ENCODE data around the gene MMP11. TPM values are rescaled to one million over a fixed set of nuclear protein-coding genes. Genes with fewer than 3 reads are reported as not detected.

MMP11 gene
- total RNA-seq, 1 experiment from 2014 or later, result 0.44 TPM

GRCh38 chr22:23833017-23833751 lies 60.5 kb downstream of the MMP11 start:
- no peaks in the 10 kb centered on the region for H3K27me3 Mint-ChIP-seq (ENCODE audit: insufficient read depth, unreplicated experiment)
- CTCF ChIA-PET, result interaction anchor here (0.6 kb wide), 1 partner anchor 653 kb away, joined by 3 read pairs; the partner anchor contains the start of gene BCR
- POLR2A ChIA-PET, result no interaction called here
- H3K4me3 Mint-ChIP-seq (ENCODE audit: unreplicated experiment), result no peak overlapping the region
- peaks cover 2% of the 10 kb centered on the region for H3K4me1 Mint-ChIP-seq (ENCODE audit: insufficient read depth, unreplicated experiment)
- intact Hi-C loops (cut with micrococcal nuclease), result no loop called here
- DNase-seq (ENCODE audit: unreplicated experiment), result no peak
- H3K27ac Mint-ChIP-seq (ENCODE audit: low read depth, unreplicated experiment), result no peak overlapping the region
- H3K9me3 Mint-ChIP-seq (ENCODE audit: unreplicated experiment), result no peaks in the 10 kb centered on the region
- TF ChIP-seq, protein P1, sequence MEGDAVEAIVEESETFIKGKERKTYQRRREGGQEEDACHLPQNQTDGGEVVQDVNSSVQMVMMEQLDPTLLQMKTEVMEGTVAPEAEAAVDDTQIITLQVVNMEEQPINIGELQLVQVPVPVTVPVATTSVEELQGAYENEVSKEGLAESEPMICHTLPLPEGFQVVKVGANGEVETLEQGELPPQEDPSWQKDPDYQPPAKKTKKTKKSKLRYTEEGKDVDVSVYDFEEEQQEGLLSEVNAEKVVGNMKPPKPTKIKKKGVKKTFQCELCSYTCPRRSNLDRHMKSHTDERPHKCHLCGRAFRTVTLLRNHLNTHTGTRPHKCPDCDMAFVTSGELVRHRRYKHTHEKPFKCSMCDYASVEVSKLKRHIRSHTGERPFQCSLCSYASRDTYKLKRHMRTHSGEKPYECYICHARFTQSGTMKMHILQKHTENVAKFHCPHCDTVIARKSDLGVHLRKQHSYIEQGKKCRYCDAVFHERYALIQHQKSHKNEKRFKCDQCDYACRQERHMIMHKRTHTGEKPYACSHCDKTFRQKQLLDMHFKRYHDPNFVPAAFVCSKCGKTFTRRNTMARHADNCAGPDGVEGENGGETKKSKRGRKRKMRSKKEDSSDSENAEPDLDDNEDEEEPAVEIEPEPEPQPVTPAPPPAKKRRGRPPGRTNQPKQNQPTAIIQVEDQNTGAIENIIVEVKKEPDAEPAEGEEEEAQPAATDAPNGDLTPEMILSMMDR (IDR thresholded peaks at IDR 0.05; ENCODE audit: unreplicated experiment), result no peak
- peaks cover 52% of the 10 kb centered on the region for H3K36me3 Mint-ChIP-seq (ENCODE audit: insufficient read depth, unreplicated experiment)
- no TSS peak for BruUV-seq (replicated peaks)

Other genes starting within 250 kb of the MMP11 start
- not detected in 2 replicates for gene IGLL1, start 192.6 kb upstream of the MMP11 start, total RNA-seq (2022)
- gene DRICH1, start 140.5 kb upstream of the MMP11 start, total RNA-seq (2022), result not detected in 2 replicates
- not detected in 2 replicates for gene RGL4, start 81.8 kb upstream of the MMP11 start, total RNA-seq (2022)
- 3.3 and 4.5 TPM in 2 replicates for gene ZNF70, start 21.7 kb upstream of the MMP11 start, total RNA-seq (2022)
- not detected in 2 replicates for gene VPREB3, start 18.4 kb upstream of the MMP11 start, total RNA-seq (2022)
- gene C22orf15, start 9.9 kb upstream of the MMP11 start, total RNA-seq (2022), result not detected in 2 replicates
- 86.0 and 90.1 TPM in 2 replicates for gene CHCHD10, start 4.9 kb upstream of the MMP11 start, total RNA-seq (2022)
- gene SMARCB1, start 14.1 kb downstream of the MMP11 start, total RNA-seq (2022), result 83.7 and 115 TPM in 2 replicates
- not detected in 2 replicates for gene DERL3, start 66.2 kb downstream of the MMP11 start, total RNA-seq (2022)
- gene SLC2A11, start 85.0 kb downstream of the MMP11 start, total RNA-seq (2022), result 9.6 and 11.3 TPM in 2 replicates
- gene MIF, start 121.5 kb downstream of the MMP11 start, total RNA-seq (2022), result 1,031 and 1,126 TPM in 2 replicates
- gene GSTT2B, start 188.3 kb downstream of the MMP11 start, total RNA-seq (2022), result 15.6 and 22.7 TPM in 2 replicates
- 2.1 and 2.5 TPM in 2 replicates for gene DDTL, start 194.0 kb downstream of the MMP11 start, total RNA-seq (2022)
- gene DDT, start 201.6 kb downstream of the MMP11 start, total RNA-seq (2022), result 127 and 155 TPM in 2 replicates
- gene GSTT2, start 207.3 kb downstream of the MMP11 start, total RNA-seq (2022), result not detected in 2 replicates
- not detected in 2 replicates for gene GSTT4, start 232.6 kb downstream of the MMP11 start, total RNA-seq (2022)
- gene CABIN1, start 238.5 kb downstream of the MMP11 start, total RNA-seq (2022), result 47.4 and 47.5 TPM in 2 replicates